HG03460 (cell line): Measurements from ENCODE around the gene C1orf198.

ENCODE experiments used
- ATAC-seq: cut with Tn5 transposase; IDR thresholded peaks from one replicate; pipeline ENCODE4 v1.9.1; 2021; ENCODE audit not compliant: unreplicated experiment

The C1orf198 gene

GRCh38 chr1:230892018-230892491, 23.7 kb upstream of the C1orf198 start:
- no peak for ATAC-seq

- no peak for ATAC-seq
These were observed 23.1 kb upstream of the C1orf198 start for GRCh38 chr1:230891413-230891812.

GRCh38 chr1:230884646-230885045, 16.3 kb upstream of the C1orf198 start:
- ATAC-seq = no peak

- ATAC-seq = no peak
These were observed 15.6 kb upstream of the C1orf198 start for GRCh38 chr1:230883967-230884366.

- no peak for ATAC-seq
These were observed 11.5 kb upstream of the C1orf198 start for GRCh38 chr1:230879778-230880177.

- no peak for ATAC-seq
These were observed 10.3 kb upstream of the C1orf198 start for GRCh38 chr1:230878591-230878990.

GRCh38 chr1:230877924-230878590, 9.7 kb upstream of the C1orf198 start:
- no peak for ATAC-seq

- ATAC-seq = no peak
These were observed 9.0 kb upstream of the C1orf198 start for GRCh38 chr1:230877146-230877923.

GRCh38 chr1:230876660-230877059, 8.3 kb upstream of the C1orf198 start:
- no peak for ATAC-seq

GRCh38 chr1:230875370-230875769, 7.0 kb upstream of the C1orf198 start:
- ATAC-seq = no peak

GRCh38 chr1:230870916-230871315, 2.6 kb upstream of the C1orf198 start:
- ATAC-seq = no peak

- no peak for ATAC-seq
These were observed 1.2 kb upstream of the C1orf198 start for GRCh38 chr1:230869500-230869899.

- ATAC-seq = peak; percentile 36
These were observed 540 bp upstream of the C1orf198 start for GRCh38 chr1:230868736-230869385.

- no peak for ATAC-seq
These were observed 1.0 kb downstream of the C1orf198 start for GRCh38 chr1:230867101-230867902.

- no peak for ATAC-seq
These were observed 1.9 kb downstream of the C1orf198 start for GRCh38 chr1:230866171-230867070.

GRCh38 chr1:230865062-230865817, 3.1 kb downstream of the C1orf198 start:
- no peak for ATAC-seq

GRCh38 chr1:230864441-230864840, 3.9 kb downstream of the C1orf198 start:
- no peak for ATAC-seq

GRCh38 chr1:230863449-230863848, 4.9 kb downstream of the C1orf198 start:
- ATAC-seq = no peak

GRCh38 chr1:230861970-230862595, 6.2 kb downstream of the C1orf198 start:
- ATAC-seq = no peak
